Mammary epithelial cell (primary cell): ENCODE results near the gene BIRC7.

Experiments
- CTCF ChIP-seq, 2 donors: IDR thresholded peaks in 1 of 2; conservative IDR thresholded peaks in 1 of 2; 2 replicates each; pipeline ENCODE4 v1.5.1; 2011 to 2012; ENCODE audit warnings: inconsistent platforms in 2 of 2, low read length in 2 of 2, mild to moderate bottlenecking in 2 of 2, control low read depth in 1 of 2, low read depth in 1 of 2; ENCODE audit not compliant: insufficient read depth in 1 of 2; ENCODE audit errors: extremely low read depth in 1 of 2
- EZH2 ChIP-seq: IDR thresholded peaks from 2 replicates; pipeline ENCODE4 v1.6.1; 2012; ENCODE audit warnings: low read length, inconsistent platforms, borderline replicate concordance

- TF ChIP-seq CTCF (conservative IDR thresholded peaks at IDR 0.05 in 1 of 2, IDR thresholded peaks at IDR 0.05 in 1 of 2; ENCODE audit: extremely low read depth in 1 of 2, insufficient read depth in 1 of 2, low read depth in 1 of 2, low read length in 2 of 2) (no peak), EZH2 (no peak)
Observed at GRCh38 chr20:63278661-63279060, 43.0 kb downstream of the BIRC7 start.
